OCI-LY7 (cell line): ENCODE data around the gene PSEN1.

ENCODE experiments used
- CTCF ChIP-seq: fragments of 200-600 bp; sonication (generic); conservative IDR thresholded peaks from 2 replicates; pipeline ENCODE4 v1.5.1; 2014; ENCODE audit warnings: mild to moderate bottlenecking, antibody characterized with exemption, low read length, moderate library complexity, mixed read lengths
- EZH2phosphoT487 ChIP-seq: fragments of 200-600 bp; sonication (generic); IDR thresholded peaks from 2 replicates; pipeline ENCODE4 v1.6.1; 2018; ENCODE audit warnings: low read depth, borderline replicate concordance, mild to moderate bottlenecking, mixed run types, antibody characterized with exemption, low read length, moderate library complexity, mixed read lengths

- TF ChIP-seq CTCF: no peak
- TF ChIP-seq EZH2phosphoT487: no peak
Observed at GRCh38 chr14:73145371-73145770, 9.1 kb downstream of the PSEN1 start.
